GM18868 (cell line): ENCODE data around the gene SCNM1.

ENCODE experiments used
- ATAC-seq: cut with Tn5 transposase; IDR thresholded peaks from one replicate; pipeline ENCODE4 v1.9.1; 2021; ENCODE audit warnings: mild to moderate bottlenecking, moderate library complexity; ENCODE audit not compliant: unreplicated experiment

SCNM1 gene, protein sequence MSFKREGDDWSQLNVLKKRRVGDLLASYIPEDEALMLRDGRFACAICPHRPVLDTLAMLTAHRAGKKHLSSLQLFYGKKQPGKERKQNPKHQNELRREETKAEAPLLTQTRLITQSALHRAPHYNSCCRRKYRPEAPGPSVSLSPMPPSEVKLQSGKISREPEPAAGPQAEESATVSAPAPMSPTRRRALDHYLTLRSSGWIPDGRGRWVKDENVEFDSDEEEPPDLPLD

DNA sequence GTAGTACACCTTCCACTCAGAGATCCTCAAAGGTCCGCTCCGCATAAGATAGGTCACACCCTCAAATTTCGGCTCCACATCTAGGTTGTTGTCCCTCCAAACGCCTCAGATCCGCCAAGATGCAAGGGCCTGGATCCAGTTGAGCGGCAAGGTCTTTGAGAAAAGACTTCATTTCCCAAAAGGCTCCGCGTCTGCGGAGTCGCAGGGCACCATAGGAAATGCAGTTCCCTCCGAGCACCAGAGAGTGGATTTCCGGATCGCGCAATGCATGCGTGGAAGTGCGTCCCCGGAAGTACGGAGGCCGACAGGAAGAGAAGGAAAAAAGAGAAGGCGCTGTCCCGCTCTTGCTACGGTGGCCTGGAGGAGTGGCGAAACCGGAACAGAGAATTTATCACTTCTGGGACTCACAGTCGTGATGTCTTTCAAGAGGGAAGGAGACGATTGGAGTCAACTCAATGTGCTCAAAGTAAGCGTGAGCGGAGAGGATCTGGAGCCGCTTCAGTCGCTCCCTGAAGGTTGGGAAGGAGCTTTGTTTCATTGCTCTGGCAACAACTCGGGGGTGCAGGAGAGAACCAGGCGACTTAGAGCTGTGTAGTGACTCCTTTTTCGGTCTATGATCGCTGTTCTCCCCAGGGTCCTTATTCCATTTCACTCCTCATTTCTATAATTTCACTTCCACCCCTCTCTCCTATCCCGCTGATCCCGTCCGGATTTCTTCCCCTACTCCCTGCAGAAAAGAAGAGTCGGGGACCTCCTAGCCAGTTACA is at the start of gene SCNM1, which contains the start of gene LYSMD1:
Gene SCNM1 (plus strand): TSS at position 407 of the 767 bp plus-strand sequence. CDS start 9 bp downstream, at position 416.
Gene LYSMD1 (minus strand): TSS at position 165 of the 767 bp plus-strand sequence. CDS start 644 bp downstream, outside the sequence.
- ATAC-seq: peak; percentile 90

DNA sequence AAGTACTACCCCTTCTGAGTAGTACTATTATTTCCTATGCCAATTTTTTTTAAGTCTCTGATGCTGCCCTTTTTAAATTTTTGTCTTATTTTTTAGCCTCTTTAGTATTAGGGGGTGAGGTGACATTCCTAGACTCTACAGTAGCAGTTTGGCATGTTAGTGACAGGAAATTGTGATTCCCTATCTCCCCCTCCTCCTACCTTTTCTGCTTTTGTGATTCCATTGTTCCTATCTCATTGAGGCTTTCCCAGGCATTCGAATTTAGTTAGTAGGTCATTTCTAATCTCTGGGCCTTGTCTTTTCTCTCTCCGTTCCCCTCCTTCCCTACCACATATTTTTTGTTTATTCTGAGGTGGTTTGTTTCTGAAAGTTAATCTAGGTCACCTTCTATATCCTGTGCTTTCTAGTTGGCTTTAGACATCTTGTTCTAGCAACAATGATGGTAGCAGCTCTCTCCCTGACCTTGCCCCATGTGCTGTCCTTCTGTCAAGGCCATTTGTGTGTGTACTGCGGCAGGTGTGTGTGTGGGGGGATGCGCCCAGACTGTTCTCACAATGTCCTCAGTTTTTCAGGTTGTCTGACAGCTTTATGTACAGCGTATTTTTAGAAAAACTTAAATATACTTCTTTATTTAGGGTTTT is 41.1 kb upstream of the SCNM1 start:
- no peak for ATAC-seq

DNA sequence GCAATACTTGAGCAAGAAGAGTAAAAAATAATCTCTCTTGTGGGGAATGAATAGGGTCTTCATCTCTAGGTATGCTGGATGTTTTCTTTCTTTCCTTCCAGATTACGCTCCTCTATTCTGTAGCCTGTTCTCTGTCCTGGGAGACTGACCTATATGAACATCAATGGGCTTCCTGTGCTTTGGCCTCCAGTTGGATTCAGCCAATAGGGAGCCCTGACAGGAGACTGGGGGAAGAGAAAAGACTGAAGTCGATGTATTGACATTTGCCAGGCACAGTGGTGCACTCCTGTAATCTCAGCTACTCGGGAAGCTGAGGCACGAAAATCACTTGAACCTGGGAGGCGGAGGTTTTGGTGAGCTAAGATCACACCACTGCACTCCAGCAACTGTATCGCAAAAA is 37.1 kb upstream of the SCNM1 start:
- no peak for ATAC-seq

DNA sequence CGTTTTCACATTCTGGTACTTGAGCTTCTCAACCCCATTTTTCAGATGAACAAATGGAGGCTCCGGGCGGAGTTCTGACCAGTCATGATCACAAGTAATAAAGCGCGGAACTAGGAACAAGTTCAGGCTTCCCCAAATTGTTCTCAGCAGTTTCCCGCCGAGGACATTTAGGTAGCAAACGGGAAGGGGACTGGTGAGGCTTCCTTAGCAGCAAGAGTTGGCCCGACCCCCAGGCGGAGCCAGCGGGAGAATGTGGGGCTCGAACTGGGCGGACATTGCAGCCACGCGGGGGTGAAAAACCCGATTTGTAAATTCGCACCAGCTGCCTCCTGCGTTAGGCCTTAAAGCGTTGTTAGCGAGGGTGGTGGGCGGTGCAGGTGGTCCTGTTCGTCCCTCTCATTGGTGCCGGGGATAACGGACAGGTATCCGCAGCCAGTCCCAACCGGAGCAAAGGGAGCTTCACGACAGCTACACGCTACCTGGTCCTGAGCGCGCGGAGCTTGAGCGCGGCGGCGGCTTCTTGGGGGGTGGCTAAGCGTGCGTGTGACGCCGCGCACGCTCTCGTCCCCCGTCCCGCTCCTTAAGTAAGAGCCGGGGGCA is 34.9 kb upstream of the SCNM1 start:
- ATAC-seq: peak; percentile 93

DNA sequence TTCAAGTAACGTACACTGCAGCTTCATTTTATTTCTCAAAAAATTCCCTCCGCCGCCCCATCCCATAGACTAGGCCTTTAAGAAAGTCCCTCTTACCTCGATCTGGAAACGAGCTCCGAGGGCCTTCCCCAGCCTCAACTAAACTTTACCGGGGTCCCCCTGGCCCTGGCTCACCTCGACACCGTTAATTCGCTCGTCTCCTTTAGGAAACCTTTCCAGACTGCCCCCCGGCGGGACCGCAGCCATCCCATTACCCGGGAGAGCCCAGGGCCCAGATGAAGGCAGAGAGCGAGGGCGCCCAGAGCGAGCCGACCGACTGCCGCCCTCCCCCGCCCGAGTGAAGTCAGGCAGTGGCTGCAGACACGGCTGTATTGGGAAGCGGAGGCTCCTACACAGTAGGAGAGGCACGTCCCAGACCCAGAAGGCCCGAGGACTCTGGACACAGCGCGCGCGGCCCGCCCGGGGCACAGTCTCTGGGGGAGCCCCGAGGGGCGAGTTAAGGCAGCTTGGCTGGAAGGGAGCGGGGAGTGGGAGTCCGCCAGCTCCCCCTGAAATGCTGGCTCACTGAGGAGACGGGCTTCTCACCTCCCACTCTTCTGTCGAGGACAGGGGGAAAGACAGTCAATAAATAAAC is 34.1 kb upstream of the SCNM1 start:
- no peak for ATAC-seq

DNA sequence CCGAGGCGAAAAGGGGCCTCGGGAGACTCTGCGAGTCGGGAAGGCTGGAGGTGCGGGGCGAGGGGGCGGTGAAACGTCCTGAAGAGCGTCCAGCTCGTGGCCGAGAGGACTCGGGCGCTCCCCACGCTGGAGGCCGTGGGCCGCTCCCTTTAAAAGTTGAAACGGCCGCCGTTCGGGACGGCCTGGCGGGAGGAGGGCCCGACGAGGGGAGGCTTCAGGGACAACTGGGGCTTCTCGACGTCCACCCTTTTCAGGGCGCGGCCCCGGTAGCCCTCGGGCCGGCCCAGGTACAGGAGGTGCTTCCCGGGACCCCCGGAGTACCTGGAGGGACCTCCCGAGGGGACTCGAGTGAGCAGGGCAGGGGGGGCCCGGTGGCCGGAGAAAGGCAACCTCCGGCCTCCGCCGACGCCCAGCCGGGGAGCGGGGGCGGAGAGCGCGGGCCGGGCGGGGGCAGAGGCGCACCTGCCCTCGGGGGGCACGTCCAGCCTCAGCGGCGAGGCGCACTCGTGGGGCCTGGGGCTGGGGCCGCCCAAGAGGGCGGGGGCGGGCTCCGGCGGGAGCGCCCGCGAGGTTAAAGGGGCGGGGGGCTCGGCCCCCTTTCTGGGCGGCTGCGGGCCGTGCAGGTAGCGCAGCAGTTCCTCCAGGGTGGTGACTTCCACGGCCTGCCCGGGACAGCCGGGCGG is 33.5 kb upstream of the SCNM1 start:
- no peak for ATAC-seq

DNA sequence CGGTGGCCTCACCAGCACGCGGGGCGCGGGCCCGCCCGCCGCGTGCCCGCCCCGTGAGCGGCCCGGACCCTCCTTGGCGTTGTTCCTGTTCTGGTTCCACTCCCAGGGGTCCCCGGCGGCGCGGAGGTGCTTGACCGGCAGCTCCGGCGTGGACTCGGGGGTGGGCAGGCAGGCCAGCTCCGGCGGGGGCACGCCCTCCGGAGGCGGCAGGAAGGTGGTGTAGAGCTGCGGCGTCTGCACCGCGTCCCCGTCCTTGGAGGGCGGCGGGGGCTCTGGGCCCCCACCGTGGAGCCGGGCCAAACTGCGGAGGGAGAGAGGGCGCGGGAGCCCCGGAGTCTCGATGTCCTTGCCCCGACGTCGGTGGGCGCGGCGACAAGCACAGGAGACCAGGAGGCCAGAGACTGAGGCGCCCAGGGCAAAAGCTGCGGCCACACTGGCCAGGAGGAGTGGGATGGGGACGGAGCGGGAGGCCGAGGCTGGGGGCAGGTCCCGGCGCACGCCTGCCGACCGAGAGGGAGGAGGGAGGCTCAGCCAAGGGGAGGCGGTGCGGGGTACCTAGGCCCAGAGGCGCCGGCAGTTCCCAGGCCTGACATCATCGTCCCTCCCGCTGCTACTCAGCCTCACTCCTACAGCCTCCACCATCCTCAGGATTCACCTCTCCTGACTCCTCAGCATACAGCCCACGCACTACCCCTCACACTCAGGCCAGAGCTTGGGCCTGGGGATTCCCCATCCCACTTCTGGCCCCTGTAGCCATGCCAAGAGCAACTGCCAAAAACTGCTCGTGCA is 32.7 kb upstream of the SCNM1 start:
- ATAC-seq: no peak

DNA sequence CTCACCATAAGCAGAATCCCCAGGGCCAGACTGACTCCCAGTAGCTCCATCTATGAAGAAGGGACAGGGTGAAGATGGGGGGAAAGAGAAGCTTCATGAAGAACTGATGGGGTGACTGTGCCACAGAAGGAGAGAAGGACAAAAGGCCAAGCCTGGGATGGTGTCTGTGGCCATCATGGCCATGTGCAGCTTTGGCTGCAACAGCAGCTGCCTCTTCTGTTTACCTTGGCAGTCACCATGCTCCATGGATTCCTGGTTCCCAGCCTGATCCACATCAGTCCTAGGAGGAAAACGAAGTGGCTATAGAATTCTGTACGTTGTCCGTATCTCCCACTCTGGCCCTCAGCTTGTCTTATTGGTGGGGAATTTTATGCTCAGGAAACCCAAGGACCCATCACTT is 31.5 kb upstream of the SCNM1 start:
- ATAC-seq: no peak

DNA sequence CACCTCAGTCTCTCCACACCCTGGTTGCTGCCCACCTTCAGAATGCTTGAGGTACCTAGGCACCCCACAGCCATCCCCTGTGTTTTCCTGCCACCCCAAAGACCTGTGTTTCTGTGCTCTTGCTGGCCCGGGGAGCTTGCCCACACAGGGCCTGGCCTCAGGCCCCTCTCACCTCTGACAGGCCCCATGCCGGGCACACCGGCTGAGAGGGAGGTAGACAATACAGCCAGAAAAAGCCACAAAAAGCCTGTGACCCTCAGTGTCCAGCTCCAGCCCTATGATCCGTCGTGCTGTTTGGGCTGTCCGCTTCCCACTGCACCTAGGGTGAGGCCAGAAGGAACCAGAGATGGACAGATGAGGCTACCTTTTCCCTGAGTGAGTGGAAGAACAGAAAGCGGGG is 31.0 kb upstream of the SCNM1 start:
- ATAC-seq: no peak

DNA sequence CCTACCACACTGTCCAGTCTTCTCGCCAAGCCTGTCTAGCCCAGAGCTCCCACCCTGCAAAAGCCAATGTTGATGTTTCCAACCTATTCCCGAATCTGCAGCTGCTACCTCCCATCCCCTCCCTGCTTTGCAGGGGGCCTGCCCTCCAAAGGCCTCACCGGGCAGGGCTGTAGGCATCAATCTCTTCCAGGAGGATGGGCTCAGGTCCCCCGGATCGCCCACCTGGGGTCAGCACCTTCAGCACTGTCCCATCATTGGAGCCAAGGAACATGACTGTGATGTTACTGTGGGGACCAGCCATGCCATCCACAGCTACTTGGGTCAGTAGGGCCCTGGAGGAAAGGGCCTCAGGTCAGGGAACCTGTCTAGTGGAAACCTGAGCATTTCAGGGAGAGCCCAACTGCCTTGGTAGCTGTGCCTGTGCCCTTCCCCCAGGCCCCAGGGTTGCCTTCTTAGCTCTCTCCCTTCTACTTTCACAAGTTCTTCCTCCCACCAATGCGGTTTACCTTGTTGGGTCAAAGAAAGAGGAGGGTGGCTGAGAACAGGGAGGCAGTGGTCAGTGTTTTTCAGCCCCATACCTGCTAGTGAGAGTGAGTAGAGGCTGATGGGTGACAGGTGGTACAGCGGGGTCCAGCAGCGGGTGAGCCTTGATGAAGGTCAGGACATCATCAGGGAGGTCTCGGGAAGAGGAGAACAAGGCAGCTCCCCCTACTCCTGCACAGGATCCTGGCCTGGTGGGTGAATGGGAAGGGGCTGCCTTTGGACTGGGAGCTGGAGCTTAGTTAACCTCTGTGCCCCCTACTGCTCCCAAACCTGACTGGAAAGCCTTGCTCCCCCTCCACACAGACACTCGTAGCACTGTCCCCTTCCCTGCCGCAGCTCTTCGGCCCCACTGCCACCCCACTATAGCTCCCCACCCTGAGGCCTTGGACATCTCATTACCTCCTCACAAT is 30.2 kb upstream of the SCNM1 start:
- ATAC-seq: no peak

DNA sequence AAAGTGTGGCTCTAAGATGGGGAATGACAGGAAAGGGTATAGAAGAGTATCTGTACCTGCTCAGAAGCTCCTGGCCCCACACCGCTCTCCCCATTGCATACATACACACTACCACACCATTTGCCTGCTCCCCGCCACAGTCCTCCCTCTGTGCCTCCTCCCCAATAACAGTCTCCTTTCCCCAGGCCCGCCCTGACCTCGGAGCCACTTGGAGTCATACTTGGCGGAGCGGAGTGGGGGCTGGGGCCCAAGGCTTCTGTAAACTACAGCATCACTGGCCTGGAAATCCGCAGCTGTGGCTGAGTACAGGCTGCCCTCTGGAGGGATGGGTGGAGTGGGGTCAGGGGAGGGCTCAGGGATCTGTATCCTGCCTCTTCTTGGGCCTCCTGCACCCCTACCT is 28.2 kb upstream of the SCNM1 start:
- ATAC-seq: no peak

DNA sequence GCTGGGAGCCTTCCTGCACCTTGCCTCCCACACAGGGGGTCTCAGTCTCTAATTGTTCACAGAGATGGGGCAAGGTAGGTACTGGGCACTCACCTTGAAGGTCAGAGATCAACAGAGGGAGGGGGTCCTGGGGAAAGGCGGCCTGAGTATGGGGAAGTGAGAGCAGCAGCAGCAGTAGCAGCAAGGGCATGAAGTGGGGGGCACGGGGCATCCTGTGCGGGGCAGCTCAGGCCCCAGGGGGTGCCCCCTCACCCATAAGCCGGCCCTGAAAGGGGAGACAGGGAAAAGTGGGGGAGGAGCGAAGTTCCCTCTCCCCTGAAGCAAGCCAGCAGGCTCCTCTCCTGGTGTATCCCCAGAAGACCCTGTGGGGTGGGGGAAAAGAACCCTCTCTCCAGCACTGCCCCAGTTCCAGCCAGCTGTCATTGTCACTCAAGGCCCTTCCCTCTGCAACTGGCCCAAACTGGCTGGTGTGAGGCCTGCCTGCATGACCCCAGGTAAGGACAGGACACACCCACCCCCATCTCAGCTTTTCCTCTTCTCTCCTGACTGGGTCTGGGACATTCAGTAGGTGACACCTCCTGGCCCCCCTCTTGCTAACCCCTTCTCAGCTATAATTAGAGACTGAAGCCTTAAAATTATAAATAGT is 23.4 kb upstream of the SCNM1 start:
- ATAC-seq: no peak

DNA sequence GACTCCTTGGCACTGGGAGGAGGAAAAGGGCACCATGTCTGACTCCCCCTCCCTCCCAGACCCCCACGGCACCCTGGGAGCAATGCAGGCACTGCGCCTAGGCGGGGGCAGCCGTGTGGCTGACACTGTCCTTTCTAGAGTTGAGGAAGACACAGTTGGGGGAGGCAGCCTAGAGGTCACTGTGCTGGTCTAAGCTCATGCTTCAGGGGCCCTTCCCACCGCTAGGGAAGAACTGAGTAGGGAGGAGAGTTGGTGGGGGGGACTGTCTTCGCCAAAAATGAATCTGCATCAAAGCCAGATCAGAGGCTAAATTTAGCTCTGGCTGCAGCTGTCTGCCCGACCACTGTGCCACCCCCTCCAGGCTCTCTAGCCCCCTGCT is 22.9 kb upstream of the SCNM1 start:
- ATAC-seq: no peak

DNA sequence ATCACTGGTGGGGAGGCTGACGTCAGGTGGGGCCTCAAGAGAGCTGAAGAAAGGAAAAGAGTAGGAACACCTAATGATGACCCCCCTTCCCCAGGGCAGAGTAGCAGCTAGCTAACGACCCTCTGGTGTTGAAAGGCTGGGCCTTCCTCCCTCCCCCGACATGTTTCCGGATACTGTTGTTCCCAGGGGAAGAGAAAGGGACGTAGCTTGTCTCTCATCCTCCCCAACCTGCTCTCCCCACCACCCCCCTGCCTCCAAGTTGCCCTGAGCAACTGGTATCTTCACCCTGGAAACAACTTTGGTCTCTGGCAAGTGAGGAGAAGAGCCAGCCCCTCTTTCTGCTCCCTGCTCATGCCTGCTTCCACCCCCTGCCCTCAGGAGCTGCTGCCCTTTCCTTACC is 22.0 kb upstream of the SCNM1 start:
- ATAC-seq: no peak

DNA sequence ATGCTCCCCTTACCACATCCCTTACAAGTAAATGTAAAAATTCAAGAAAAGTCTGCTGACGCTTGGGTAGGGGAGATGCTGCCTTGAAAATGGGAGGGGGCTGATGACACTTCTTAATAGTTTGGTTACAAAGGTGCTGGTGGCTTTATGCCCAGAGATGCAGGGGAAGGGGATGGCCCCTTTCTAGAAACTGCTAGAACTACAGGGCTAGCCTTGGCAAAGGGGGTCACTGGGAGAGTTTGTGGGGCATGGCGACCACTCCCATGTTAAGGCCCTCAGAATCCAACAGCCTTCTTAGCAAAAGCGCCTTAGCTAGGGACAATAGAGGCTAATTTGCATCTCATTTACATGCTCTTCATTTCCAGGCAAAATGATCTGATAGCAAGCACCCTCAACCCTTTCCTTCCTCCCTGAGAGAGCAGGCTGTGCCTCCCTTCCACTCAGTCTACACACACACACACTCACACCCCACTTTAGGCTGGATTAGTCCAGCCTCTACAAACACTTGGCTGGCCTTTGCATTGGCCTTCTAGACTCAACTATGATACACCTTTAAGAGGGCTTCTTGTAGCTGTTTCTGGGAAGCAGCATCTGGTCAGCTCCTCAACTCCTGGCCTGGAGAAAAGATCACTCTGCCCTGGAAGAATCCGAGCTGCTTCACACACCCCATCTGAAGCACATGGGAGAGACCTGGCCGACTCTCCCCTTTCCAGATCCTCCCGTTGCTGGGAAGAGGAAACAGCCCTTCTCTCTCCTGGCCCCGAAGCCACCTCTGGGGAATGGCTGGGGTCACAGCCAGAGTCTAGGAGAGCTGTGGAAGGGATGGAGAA is 21.3 kb upstream of the SCNM1 start:
- no peak for ATAC-seq

DNA sequence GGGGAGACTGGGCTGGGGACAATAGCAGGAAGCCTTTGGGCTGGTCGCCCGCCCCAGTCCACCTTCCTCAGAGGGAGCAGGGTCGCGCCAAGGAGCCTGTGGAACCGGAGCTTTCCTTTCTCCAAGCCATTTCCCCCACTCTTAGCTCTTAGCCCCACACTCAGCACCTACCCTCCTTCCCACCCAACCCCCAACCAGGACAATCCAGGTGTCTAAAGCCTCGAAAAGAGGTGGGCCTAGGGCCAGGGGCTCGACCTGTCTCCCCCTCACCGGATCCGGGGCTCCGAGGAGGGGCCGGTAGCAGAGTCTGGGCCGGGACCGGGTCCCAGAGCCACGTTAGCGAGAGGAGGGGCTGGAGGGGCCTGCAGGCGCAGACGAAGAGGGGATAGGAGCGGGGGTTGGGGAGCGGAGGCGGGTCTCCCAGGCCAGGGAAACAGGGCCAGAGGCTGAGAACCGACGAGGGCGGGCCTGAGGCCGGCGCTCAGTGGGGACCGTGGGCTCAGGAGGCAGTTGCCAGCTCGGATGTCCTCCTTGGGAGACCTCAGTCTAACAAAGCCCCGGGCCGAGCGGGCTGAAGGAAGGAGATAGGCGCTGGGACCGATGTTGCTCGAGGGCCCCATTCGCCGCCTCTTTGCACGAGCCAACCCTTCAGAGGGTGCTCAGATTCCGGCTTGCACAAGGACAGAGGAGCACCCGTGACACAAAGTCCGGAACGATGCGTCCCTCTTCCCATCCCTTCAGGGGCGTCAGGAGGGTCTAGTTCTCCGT is 20.5 kb upstream of the SCNM1 start:
- ATAC-seq: no peak

DNA sequence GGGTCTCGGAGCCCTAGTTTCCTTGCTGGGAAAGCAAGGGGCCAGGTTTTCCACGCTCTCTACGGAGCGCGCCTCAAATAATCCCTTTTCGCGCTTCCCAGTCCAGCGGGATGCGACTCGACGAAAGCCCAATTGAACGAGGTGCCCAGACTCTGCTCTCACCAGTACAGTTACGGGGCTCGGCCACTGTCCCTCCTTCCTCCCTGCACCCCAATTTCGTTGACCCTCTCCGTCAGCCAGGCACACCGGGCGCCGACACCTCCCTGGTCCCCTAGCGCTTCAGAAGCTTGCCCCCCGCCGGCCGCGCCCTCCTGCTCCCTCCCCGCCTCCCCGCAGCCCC is 19.9 kb upstream of the SCNM1 start:
- no peak for ATAC-seq
